GM19238 (cell line): ENCODE measurements around the gene CBX7.

Source experiments
- DNase-seq: peaks from one replicate; pipeline ENCODE4 v3.0.0; 2011; ENCODE audit warnings: low spot score; ENCODE audit not compliant: insufficient read length

The CBX7 gene

GRCh38 chr22:39152511-39153219 is at the start of gene CBX7:
Gene CBX7, minus strand, starts transcription at chr22:39152680. Its CDS starts 236 bp downstream, at chr22:39152444.
- peak; percentile 96 for DNase-seq

GRCh38 chr22:39197578-39197977 is 45.1 kb upstream of the CBX7 start:
- no peak for DNase-seq

- DNase-seq = no peak
Measured at GRCh38 chr22:39194098-39194497, 41.6 kb upstream of the CBX7 start.

GRCh38 chr22:39188809-39189208 is 36.3 kb upstream of the CBX7 start:
- no peak for DNase-seq

GRCh38 chr22:39185601-39186012 is 33.1 kb upstream of the CBX7 start:
- no peak for DNase-seq

- DNase-seq = no peak
Measured at GRCh38 chr22:39184586-39185577, 32.4 kb upstream of the CBX7 start.

- DNase-seq = no peak
Measured at GRCh38 chr22:39183991-39184585, 31.6 kb upstream of the CBX7 start.

- DNase-seq = no peak
Measured at GRCh38 chr22:39182478-39183030, 30.1 kb upstream of the CBX7 start.

GRCh38 chr22:39181778-39182177 is 29.3 kb upstream of the CBX7 start:
- DNase-seq = no peak

- DNase-seq = no peak
Measured at GRCh38 chr22:39181356-39181755, 28.9 kb upstream of the CBX7 start.

GRCh38 chr22:39179841-39180335 is 27.4 kb upstream of the CBX7 start:
- no peak for DNase-seq

GRCh38 chr22:39179401-39179827 is 26.9 kb upstream of the CBX7 start:
- no peak for DNase-seq

GRCh38 chr22:39178206-39179111 is 26.0 kb upstream of the CBX7 start:
- no peak for DNase-seq

- no peak for DNase-seq
Measured at GRCh38 chr22:39177791-39178190, 25.3 kb upstream of the CBX7 start.

GRCh38 chr22:39177456-39177775 is 24.9 kb upstream of the CBX7 start:
- no peak for DNase-seq

- no peak for DNase-seq
Measured at GRCh38 chr22:39176714-39177455, 24.4 kb upstream of the CBX7 start.

- DNase-seq = no peak
Measured at GRCh38 chr22:39176143-39176713, 23.7 kb upstream of the CBX7 start.

GRCh38 chr22:39175353-39176142 is 23.1 kb upstream of the CBX7 start:
- DNase-seq = no peak
